A172 (cell line): Measurements from ENCODE around the gene PARP6. TPM values are rescaled to one million over a fixed set of nuclear protein-coding genes. Genes with fewer than 3 reads are reported as not detected.
A peak's percentile ranks its signal among the peaks of the same experiment; 100 is the strongest.

Experiments used
- DNase-seq: peaks from one replicate; pipeline ENCODE4 v3.0.0-alpha.2; 2015; ENCODE audit warnings: low spot score
- total RNA-seq: library from RNA; depleted of rRNA; stranded (reverse); fragments of >200 nt; shearing (Covaris generic); gene quantifications from 2 replicates; pipeline ENCODE4 v1.2.3, GENCODE V29; 2014; rRNA removed

Gene PARP6
- total RNA-seq, 1 experiment from 2014 or later: 30.4 TPM

- DNase-seq: peak; percentile 76
Observed at GRCh38 chr15:72199721-72200212, 72.6 kb downstream of the PARP6 start.

GRCh38 chr15:72199205-72199515 is 73.2 kb downstream of the PARP6 start:
- no peak for DNase-seq

GRCh38 chr15:72198356-72199204 is 73.8 kb downstream of the PARP6 start:
- DNase-seq: no peak

GRCh38 chr15:72197460-72198355 is 74.6 kb downstream of the PARP6 start, which contains the start of gene GRAMD2A:
Gene GRAMD2A, minus strand, starts transcription at chr15:72197787.
- no peak for DNase-seq

- DNase-seq: no peak
Observed at GRCh38 chr15:72197041-72197459, 75.3 kb downstream of the PARP6 start.

GRCh38 chr15:72196409-72197040 is 75.8 kb downstream of the PARP6 start:
- no peak for DNase-seq

GRCh38 chr15:72195101-72195511 is 77.2 kb downstream of the PARP6 start:
- DNase-seq: no peak

GRCh38 chr15:72193836-72194396 is 78.4 kb downstream of the PARP6 start:
- DNase-seq: no peak

- no peak for DNase-seq
Observed at GRCh38 chr15:72192416-72192815, 79.9 kb downstream of the PARP6 start.

Other genes starting within 250 kb of the PARP6 start
- gene MYO9A, start 154.4 kb downstream of the PARP6 start, total RNA-seq: 14.9 and 18.4 TPM in 2 replicates
- gene SENP8, start 154.2 kb downstream of the PARP6 start, total RNA-seq: 1.3 and 1.8 TPM in 2 replicates
- 3.2 TPM in 1 of 2 replicates, not detected in the other for gene GRAMD2A, start 74.8 kb downstream of the PARP6 start, total RNA-seq
- 2,848 and 2,886 TPM in 2 replicates for gene PKM, start 41.4 kb downstream of the PARP6 start, total RNA-seq
- not detected in 2 replicates for gene CELF6, start 47.6 kb upstream of the PARP6 start, total RNA-seq
- gene HEXA, start 103.5 kb upstream of the PARP6 start, total RNA-seq: 89.0 and 109 TPM in 2 replicates
- gene TMEM202, start 125.8 kb upstream of the PARP6 start, total RNA-seq: not detected in 2 replicates
- gene ARIH1, start 201.8 kb upstream of the PARP6 start, total RNA-seq: 31.5 and 36.6 TPM in 2 replicates